MCF 10A (cell line): Measurements from ENCODE around the gene FBXL3. TPM values are rescaled to one million over a fixed set of nuclear protein-coding genes. Genes with fewer than 3 reads are reported as not detected.

ENCODE experiments used
- Bru-seq: library from RNA; stranded (reverse); fragments of 400-500 nt; gene quantifications from one replicate; lab custom pipeline; 2021; lab: Mats Ljungman, UMichigan
- BruChase-seq, 2 experiments: library from RNA; stranded (reverse); fragments of 400-500 nt; gene quantifications; one replicate each; lab custom pipeline; 2021; lab: Mats Ljungman, UMichigan
- BruUV-seq: library from RNA; stranded (reverse); fragments of 400-500 nt; replicated peaks from 2 replicates; lab custom pipeline; 2021; lab: Mats Ljungman, UMichigan
- CTCF ChIA-PET: fragments of 300-600 bp; sonication (Branson Sonifier 250); formaldehyde crosslinking; extraction: SDS; loops from one replicate; lab custom pipeline; 2021; ENCODE audit warnings: antibody characterized with exemption, inconsistent platforms; lab: Yijun Ruan, JAX
- POLR2A ChIA-PET: fragments of 300-600, 350-650 bp; sonication (Branson Sonifier 250); formaldehyde crosslinking; extraction: SDS; loops from one replicate; lab custom pipeline; 2020; ENCODE audit warnings: antibody characterized with exemption, inconsistent platforms; lab: Yijun Ruan, JAX
- DNase-seq: peaks from one replicate; pipeline ENCODE4 v3.0.0-alpha.2; 2018; ENCODE audit not compliant: unreplicated experiment
- H3K27ac Mint-ChIP-seq: one replicate; pipeline ENCODE4 v1.8.0; 2022; ENCODE audit warnings: mild to moderate bottlenecking, low read depth, mixed read lengths; ENCODE audit not compliant: unreplicated experiment
- H3K27me3 Mint-ChIP-seq: one replicate; pipeline ENCODE4 v1.8.0; 2022; ENCODE audit warnings: mixed read lengths; ENCODE audit not compliant: insufficient read depth, unreplicated experiment
- H3K36me3 Mint-ChIP-seq: one replicate; pipeline ENCODE4 v1.8.0; 2022; ENCODE audit warnings: mild to moderate bottlenecking, moderate library complexity, mixed read lengths; ENCODE audit not compliant: insufficient read depth, unreplicated experiment
- H3K4me1 Mint-ChIP-seq: one replicate; pipeline ENCODE4 v1.8.0; 2022; ENCODE audit warnings: mixed read lengths; ENCODE audit not compliant: insufficient read depth, unreplicated experiment
- H3K4me3 Mint-ChIP-seq: one replicate; pipeline ENCODE4 v1.8.0; 2022; ENCODE audit warnings: mild to moderate bottlenecking, moderate library complexity, mixed read lengths; ENCODE audit not compliant: unreplicated experiment
- H3K9me3 Mint-ChIP-seq: one replicate; pipeline ENCODE4 v1.8.0; 2022; ENCODE audit warnings: mixed read lengths; ENCODE audit not compliant: unreplicated experiment
- CTCF ChIP-seq: fragments of 200-600 bp; IDR thresholded peaks from one replicate; pipeline ENCODE4 v1.8.0; 2022; ENCODE audit warnings: antibody characterized with exemption, mild to moderate bottlenecking; ENCODE audit not compliant: unreplicated experiment
- intact Hi-C: fragments of 100-400 bp; cut with micrococcal nuclease; formaldehyde crosslinking; loops from 2 replicates; pipeline ENCODE4 v1.14.1; 2022
- long read RNA-seq: library from polyadenylated mRNA; stranded (forward); transcript quantifications from one replicate; pipeline ENCODE4 v2.0.0, GENCODE V29; 2022
- total RNA-seq: library from RNA; stranded (reverse); gene quantifications from 2 replicates; pipeline ENCODE4 v1.2.3, GENCODE V29; 2022

The FBXL3 gene, protein sequence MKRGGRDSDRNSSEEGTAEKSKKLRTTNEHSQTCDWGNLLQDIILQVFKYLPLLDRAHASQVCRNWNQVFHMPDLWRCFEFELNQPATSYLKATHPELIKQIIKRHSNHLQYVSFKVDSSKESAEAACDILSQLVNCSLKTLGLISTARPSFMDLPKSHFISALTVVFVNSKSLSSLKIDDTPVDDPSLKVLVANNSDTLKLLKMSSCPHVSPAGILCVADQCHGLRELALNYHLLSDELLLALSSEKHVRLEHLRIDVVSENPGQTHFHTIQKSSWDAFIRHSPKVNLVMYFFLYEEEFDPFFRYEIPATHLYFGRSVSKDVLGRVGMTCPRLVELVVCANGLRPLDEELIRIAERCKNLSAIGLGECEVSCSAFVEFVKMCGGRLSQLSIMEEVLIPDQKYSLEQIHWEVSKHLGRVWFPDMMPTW
- total RNA-seq (32.5 and 34.9 TPM in 2 replicates), Bru-seq, nascent RNA (percentile 94 among the genes with signal in this experiment), BruChase-seq, experiment 1, labeled RNA remaining after a 6-hour chase (percentile 78 among the genes with signal in this experiment), BruChase-seq, experiment 2, labeled RNA remaining after a 2-hour chase (percentile 96 among the genes with signal in this experiment)
- long read RNA-seq, transcript FBXL3-202 (5 exons, 1,093 nt), result minor isoform, 5 of 108 reads
- long read RNA-seq, transcript FBXL3-201 (5 exons, 3,503 nt), result major isoform, 65 of 108 reads
- long read RNA-seq, partial matches to known transcripts, result 0 of 108 reads
- long read RNA-seq, other reads (novel, unspliced or antisense), result 38 of 108 reads

- intact Hi-C loops, result loop anchor here (2.0 kb wide), 1 partner anchor 302 kb away; no protein-coding TSS in a partner anchor
- peak within 1 kb of the TSS; percentile 86 for H3K27ac Mint-ChIP-seq
- no TSS peak for BruUV-seq
- no peak for TF ChIP-seq CTCF
- H3K4me1 Mint-ChIP-seq, result peaks cover 33% of the 10 kb centered on the region
- H3K27me3 Mint-ChIP-seq, result no peaks in the 10 kb centered on the region
- POLR2A ChIA-PET, result interaction anchor here (0.7 to 4.8 kb wide), 32 partner anchors 8 to 1332 kb away, joined by 3 to 56 read pairs (median 3); partner anchors contain the start of genes CLN5 and MYCBP2
- H3K4me3 Mint-ChIP-seq, result peak within 1 kb of the TSS; percentile 81
- no peaks in the 10 kb centered on the region for H3K9me3 Mint-ChIP-seq
- CTCF ChIA-PET, result interaction anchor here (0.6 to 1.0 kb wide), 6 partner anchors 12 to 1884 kb away, joined by 3 to 4 read pairs (median 3); no protein-coding TSS in a partner anchor
- DNase-seq, result peak; percentile 87
- peaks cover 7% of the 10 kb centered on the region for H3K36me3 Mint-ChIP-seq
Observed at GRCh38 chr13:77026861-77027621, at the start of gene FBXL3. Gene FBXL3 (minus strand): TSS chr13:77027159. CDS start chr13:77021860, 5,299 bp downstream.

- ChIA-PET CTCF (no interaction called here), POLR2A (no interaction called here)
- Mint-ChIP-seq H3K4me3 (no peak overlapping the region), H3K36me3 (peaks cover 67% of the 10 kb centered on the region), H3K4me1 (no peaks in the 10 kb centered on the region), H3K27ac (no peak overlapping the region), H3K9me3 (no peaks in the 10 kb centered on the region), H3K27me3 (no peaks in the 10 kb centered on the region)
- no TSS peak for BruUV-seq
- DNase-seq, result no peak
- no peak for TF ChIP-seq CTCF
- intact Hi-C loops, result no loop called here
Observed at GRCh38 chr13:77067519-77067918, 40.6 kb upstream of the FBXL3 start.

DNA sequence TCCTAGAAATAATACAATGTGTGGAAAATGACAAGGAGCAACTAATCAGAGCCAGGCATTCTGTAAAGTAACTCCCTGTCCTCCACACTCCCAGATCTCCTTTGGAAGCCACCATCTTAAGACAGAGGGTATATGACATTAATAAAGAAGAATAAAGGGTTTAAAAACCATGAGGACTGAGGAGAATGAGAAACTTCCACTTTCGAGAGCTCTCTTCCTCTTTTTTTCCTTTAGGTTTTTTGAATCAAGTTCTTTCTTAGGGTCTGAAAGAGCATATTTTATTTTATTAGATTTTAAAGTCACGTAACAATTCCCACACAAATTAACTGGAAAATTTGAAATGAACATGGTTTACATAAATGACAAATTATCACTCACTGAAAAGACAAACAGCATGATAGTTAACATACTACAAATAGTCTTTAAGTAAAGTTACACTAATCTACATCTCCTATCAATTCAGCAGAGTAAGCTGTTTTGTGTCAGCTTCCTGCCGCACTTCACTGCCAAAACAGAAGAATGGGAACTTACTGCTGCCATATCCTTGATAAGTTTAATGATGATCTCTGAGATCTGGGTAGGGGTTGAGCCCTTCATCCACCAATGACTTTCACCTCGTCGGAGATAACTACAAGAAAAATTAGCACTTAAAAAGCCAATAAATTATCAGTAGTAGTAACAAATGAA is 38.6 kb upstream of the FBXL3 start:
- ChIA-PET POLR2A (no interaction called here), CTCF (interaction anchor here (0.6 kb wide), 1 partner anchor 86 kb away, joined by 4 read pairs; no protein-coding TSS in a partner anchor)
- no peak for TF ChIP-seq CTCF
- no peaks in the 10 kb centered on the region for H3K9me3 Mint-ChIP-seq
- intact Hi-C loops, result no loop called here
- no peak for DNase-seq
- no peaks in the 10 kb centered on the region for H3K4me1 Mint-ChIP-seq
- H3K27me3 Mint-ChIP-seq, result no peaks in the 10 kb centered on the region
- BruUV-seq, result no TSS peak
- no peak overlapping the region for H3K4me3 Mint-ChIP-seq
- peaks cover 69% of the 10 kb centered on the region for H3K36me3 Mint-ChIP-seq
- no peak overlapping the region for H3K27ac Mint-ChIP-seq
